Measurements from ENCODE around the gene ANO4. TPM values are rescaled to one million over a fixed set of nuclear protein-coding genes. Genes with fewer than 3 reads are reported as not detected.

The ANO4 gene
- polyA plus RNA-seq, 1 donor (not counting 4 experiments of a cell fraction or from before 2014, with no cell fraction given) = 18.1 TPM

- no peak for DNase-seq (ENCODE audit: low read depth, low spot score)
- no peak overlapping the region for H3K27ac ChIP-seq (ENCODE audit: control insufficient read depth, insufficient read depth, low read length)
- no peaks in the 10 kb centered on the region for H3K36me3 ChIP-seq (ENCODE audit: control insufficient read depth in 2 of 2, extremely low read depth in 1 of 2, insufficient read depth in 2 of 2, low read length in 2 of 2)
- H3K27me3 ChIP-seq (ENCODE audit: control insufficient read depth, extremely low read depth, insufficient read depth, low read length) = no peaks in the 10 kb centered on the region
- no peak for FAIRE-seq
- no peak overlapping the region for H3K4me3 ChIP-seq (ENCODE audit: control insufficient read depth in 2 of 3, extremely low read depth in 1 of 3, insufficient read depth in 2 of 3, low read depth in 1 of 3, low read length in 3 of 3)
- no peak overlapping the region for H3K9ac ChIP-seq (ENCODE audit: control insufficient read depth, extremely low read depth, insufficient read depth, low read length)
- no peaks in the 10 kb centered on the region for H3K79me2 ChIP-seq (ENCODE audit: control insufficient read depth, insufficient read depth, low read length)
- TF ChIP-seq EZH2 (IDR thresholded peaks at IDR 0.05; ENCODE audit: low read length) = no peak
- TF ChIP-seq CTCF (optimal IDR thresholded peaks at IDR 0.05 in 1 of 3, IDR thresholded peaks at IDR 0.05 in 1 of 3, conservative IDR thresholded peaks at IDR 0.05 in 1 of 3; ENCODE audit: extremely low read depth in 1 of 3, insufficient read depth in 2 of 3, low read length in 3 of 3) = no peak
- no peaks in the 10 kb centered on the region for H4K20me1 ChIP-seq (ENCODE audit: control insufficient read depth, extremely low read depth, insufficient read depth, low read length)
- dilution Hi-C loops (cut with MboI; ENCODE audit: extremely low pct_ligation_motif_present, low sequenced_read_pairs) = no loop called here
- no peak overlapping the region for H2AFZ ChIP-seq (ENCODE audit: control insufficient read depth, low read length)
- no peaks in the 10 kb centered on the region for H3K9me3 ChIP-seq (ENCODE audit: control insufficient read depth, low read depth, low read length)
- H3K4me2 ChIP-seq (ENCODE audit: control insufficient read depth, extremely low read depth, insufficient read depth, low read depth, low read length) = no peak overlapping the region
- no peaks in the 10 kb centered on the region for H3K9me1 ChIP-seq (ENCODE audit: control insufficient read depth, extremely low read depth, insufficient read depth, low read length)
- no peaks in the 10 kb centered on the region for H3K4me1 ChIP-seq (ENCODE audit: control insufficient read depth, extremely low read depth, insufficient read depth, low read length)
These were observed 208.3 kb downstream of the ANO4 start for GRCh38 chr12:101002696-101003419.

DNA sequence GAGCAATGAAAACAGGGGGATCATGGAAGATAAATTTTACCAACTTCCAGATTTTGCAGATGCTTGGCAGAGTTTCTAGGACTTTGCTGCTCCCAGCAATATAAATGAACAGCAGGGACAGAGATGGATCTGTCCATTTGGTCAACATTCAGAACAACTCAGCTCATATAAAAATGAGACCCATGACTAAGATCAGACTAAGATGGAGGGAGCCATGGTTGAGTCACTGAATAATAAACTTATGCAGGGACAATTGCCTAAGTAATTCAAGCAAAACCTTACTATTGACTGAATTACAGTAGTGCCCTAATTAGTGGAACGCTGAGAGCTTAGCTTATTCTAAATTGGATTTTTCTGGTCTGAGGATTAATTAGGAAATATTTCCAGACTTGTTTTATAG, 210.3 kb downstream of the ANO4 start:
- dilution Hi-C loops (cut with MboI; ENCODE audit: extremely low pct_ligation_motif_present, low sequenced_read_pairs) = no loop called here
- Histone ChIP-seq H3K9me1 (ENCODE audit: control insufficient read depth, extremely low read depth, insufficient read depth, low read length) (no peaks in the 10 kb centered on the region), H3K27ac (ENCODE audit: control insufficient read depth, insufficient read depth, low read length) (no peak overlapping the region), H3K36me3 (ENCODE audit: control insufficient read depth in 2 of 2, extremely low read depth in 1 of 2, insufficient read depth in 2 of 2, low read length in 2 of 2) (no peaks in the 10 kb centered on the region), H4K20me1 (ENCODE audit: control insufficient read depth, extremely low read depth, insufficient read depth, low read length) (no peaks in the 10 kb centered on the region), H3K9ac (ENCODE audit: control insufficient read depth, extremely low read depth, insufficient read depth, low read length) (no peak overlapping the region), H3K4me3 (ENCODE audit: control insufficient read depth in 2 of 3, extremely low read depth in 1 of 3, insufficient read depth in 2 of 3, low read depth in 1 of 3, low read length in 3 of 3) (no peak overlapping the region), H3K27me3 (ENCODE audit: control insufficient read depth, extremely low read depth, insufficient read depth, low read length) (no peaks in the 10 kb centered on the region), H2AFZ (ENCODE audit: control insufficient read depth, low read length) (no peak overlapping the region), H3K9me3 (ENCODE audit: control insufficient read depth, low read depth, low read length) (no peaks in the 10 kb centered on the region), H3K4me1 (ENCODE audit: control insufficient read depth, extremely low read depth, insufficient read depth, low read length) (no peaks in the 10 kb centered on the region), H3K4me2 (ENCODE audit: control insufficient read depth, extremely low read depth, insufficient read depth, low read depth, low read length) (no peak overlapping the region), H3K79me2 (ENCODE audit: control insufficient read depth, insufficient read depth, low read length) (no peaks in the 10 kb centered on the region)
- no peak for DNase-seq (ENCODE audit: low read depth, low spot score)
- FAIRE-seq = no peak
- no peak for TF ChIP-seq EZH2 (IDR thresholded peaks at IDR 0.05; ENCODE audit: low read length)

- Histone ChIP-seq H3K36me3 (ENCODE audit: control insufficient read depth in 2 of 2, extremely low read depth in 1 of 2, insufficient read depth in 2 of 2, low read length in 2 of 2) (peaks cover 0 to 3% of the 10 kb centered on the region in 2 experiments), H3K27me3 (ENCODE audit: control insufficient read depth, extremely low read depth, insufficient read depth, low read length) (no peaks in the 10 kb centered on the region), H3K4me2 (ENCODE audit: control insufficient read depth, extremely low read depth, insufficient read depth, low read depth, low read length) (no peak overlapping the region), H3K9me1 (ENCODE audit: control insufficient read depth, extremely low read depth, insufficient read depth, low read length) (no peaks in the 10 kb centered on the region), H4K20me1 (ENCODE audit: control insufficient read depth, extremely low read depth, insufficient read depth, low read length) (no peaks in the 10 kb centered on the region), H3K4me3 (ENCODE audit: control insufficient read depth in 2 of 3, extremely low read depth in 1 of 3, insufficient read depth in 2 of 3, low read depth in 1 of 3, low read length in 3 of 3) (no peak overlapping the region), H3K4me1 (ENCODE audit: control insufficient read depth, extremely low read depth, insufficient read depth, low read length) (no peaks in the 10 kb centered on the region), H2AFZ (ENCODE audit: control insufficient read depth, low read length) (no peak overlapping the region), H3K9me3 (ENCODE audit: control insufficient read depth, low read depth, low read length) (no peaks in the 10 kb centered on the region), H3K9ac (ENCODE audit: control insufficient read depth, extremely low read depth, insufficient read depth, low read length) (no peak overlapping the region), H3K79me2 (ENCODE audit: control insufficient read depth, insufficient read depth, low read length) (no peaks in the 10 kb centered on the region), H3K27ac (ENCODE audit: control insufficient read depth, insufficient read depth, low read length) (no peak overlapping the region)
- TF ChIP-seq EZH2 (IDR thresholded peaks at IDR 0.05; ENCODE audit: low read length) (no peak), CTCF (optimal IDR thresholded peaks at IDR 0.05 in 1 of 3, IDR thresholded peaks at IDR 0.05 in 1 of 3, conservative IDR thresholded peaks at IDR 0.05 in 1 of 3; ENCODE audit: extremely low read depth in 1 of 3, insufficient read depth in 2 of 3, low read length in 3 of 3) (no peak)
- FAIRE-seq (no peak), DNase-seq (ENCODE audit: low read depth, low spot score) (no peak)
- dilution Hi-C loops (cut with MboI; ENCODE audit: extremely low pct_ligation_motif_present, low sequenced_read_pairs) = no loop called here
These were observed 214.7 kb downstream of the ANO4 start for GRCh38 chr12:101009274-101009673.

Data from keratinocyte (primary cell).